NB4 (cell line): Measurements from ENCODE around the gene ADIPOR1.

Source experiments
- DNase-seq: peaks from one replicate; pipeline ENCODE4 v3.0.0; 2010; ENCODE audit warnings: low read depth
- H3K4me3 ChIP-seq: one replicate; pipeline ENCODE4 v1.5.1; 2011; ENCODE audit warnings: mild to moderate bottlenecking, low read depth, low read length, moderate library complexity
- MYC ChIP-seq: IDR thresholded peaks from 2 replicates; pipeline ENCODE4 v1.6.1; 2011; ENCODE audit warnings: low read depth, low read length
- POLR2A ChIP-seq: IDR thresholded peaks from 2 replicates; pipeline ENCODE4 v1.6.1; 2011; ENCODE audit warnings: mild to moderate bottlenecking; ENCODE audit not compliant: insufficient read length; ENCODE audit errors: extremely low read depth
- TF ChIP-seq, protein P1 (sequence below): IDR thresholded peaks from one replicate; pipeline ENCODE4 v1.5.1; 2012; ENCODE audit warnings: low read depth, low read length
- TF ChIP-seq, protein P2 (sequence below): IDR thresholded peaks from 2 replicates; pipeline ENCODE4 v1.6.1; 2011; ENCODE audit warnings: low read depth, low read length

The ADIPOR1 gene

DNA sequence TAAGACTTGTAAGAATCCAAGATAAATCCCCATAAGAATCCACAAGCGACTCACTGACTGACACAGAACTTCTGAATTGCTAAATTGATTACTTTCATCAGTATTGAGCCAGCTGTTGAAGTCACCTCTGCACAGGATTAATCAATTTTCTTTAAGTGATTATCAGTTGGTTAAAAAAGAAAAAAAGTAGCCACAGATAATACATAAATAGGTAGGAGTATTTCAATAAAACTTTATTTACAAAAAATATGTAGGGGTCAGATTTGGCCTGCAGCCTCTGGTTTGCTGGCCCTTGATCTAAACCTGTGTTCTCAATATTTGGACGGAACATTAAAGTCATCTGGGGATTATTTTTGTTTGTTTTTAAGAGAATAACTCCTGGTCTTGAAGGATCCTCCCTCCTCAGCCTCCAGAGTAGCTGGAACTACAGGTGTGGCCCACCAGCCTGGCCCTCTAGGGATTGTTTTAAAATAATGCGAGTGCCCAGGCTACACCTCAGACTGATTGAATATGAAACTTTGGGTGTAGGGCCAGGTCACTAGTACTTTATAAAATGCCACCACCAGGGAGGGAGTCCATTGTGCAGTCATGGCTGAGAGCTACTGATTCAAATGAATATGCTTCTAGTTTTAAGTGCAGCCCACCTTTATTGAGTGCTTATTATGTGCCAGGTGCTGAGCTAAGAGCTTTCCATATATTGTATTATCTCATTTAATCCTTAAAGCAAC is 42.3 kb upstream of the ADIPOR1 start:
- DNase-seq = no peak
- no peak overlapping the region for H3K4me3 ChIP-seq
- TF ChIP-seq, protein P1, sequence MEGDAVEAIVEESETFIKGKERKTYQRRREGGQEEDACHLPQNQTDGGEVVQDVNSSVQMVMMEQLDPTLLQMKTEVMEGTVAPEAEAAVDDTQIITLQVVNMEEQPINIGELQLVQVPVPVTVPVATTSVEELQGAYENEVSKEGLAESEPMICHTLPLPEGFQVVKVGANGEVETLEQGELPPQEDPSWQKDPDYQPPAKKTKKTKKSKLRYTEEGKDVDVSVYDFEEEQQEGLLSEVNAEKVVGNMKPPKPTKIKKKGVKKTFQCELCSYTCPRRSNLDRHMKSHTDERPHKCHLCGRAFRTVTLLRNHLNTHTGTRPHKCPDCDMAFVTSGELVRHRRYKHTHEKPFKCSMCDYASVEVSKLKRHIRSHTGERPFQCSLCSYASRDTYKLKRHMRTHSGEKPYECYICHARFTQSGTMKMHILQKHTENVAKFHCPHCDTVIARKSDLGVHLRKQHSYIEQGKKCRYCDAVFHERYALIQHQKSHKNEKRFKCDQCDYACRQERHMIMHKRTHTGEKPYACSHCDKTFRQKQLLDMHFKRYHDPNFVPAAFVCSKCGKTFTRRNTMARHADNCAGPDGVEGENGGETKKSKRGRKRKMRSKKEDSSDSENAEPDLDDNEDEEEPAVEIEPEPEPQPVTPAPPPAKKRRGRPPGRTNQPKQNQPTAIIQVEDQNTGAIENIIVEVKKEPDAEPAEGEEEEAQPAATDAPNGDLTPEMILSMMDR = no peak
- no peak for TF ChIP-seq POLR2A
- TF ChIP-seq, protein P2, sequence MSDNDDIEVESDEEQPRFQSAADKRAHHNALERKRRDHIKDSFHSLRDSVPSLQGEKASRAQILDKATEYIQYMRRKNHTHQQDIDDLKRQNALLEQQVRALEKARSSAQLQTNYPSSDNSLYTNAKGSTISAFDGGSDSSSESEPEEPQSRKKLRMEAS = no peak
- TF ChIP-seq MYC = no peak

DNA sequence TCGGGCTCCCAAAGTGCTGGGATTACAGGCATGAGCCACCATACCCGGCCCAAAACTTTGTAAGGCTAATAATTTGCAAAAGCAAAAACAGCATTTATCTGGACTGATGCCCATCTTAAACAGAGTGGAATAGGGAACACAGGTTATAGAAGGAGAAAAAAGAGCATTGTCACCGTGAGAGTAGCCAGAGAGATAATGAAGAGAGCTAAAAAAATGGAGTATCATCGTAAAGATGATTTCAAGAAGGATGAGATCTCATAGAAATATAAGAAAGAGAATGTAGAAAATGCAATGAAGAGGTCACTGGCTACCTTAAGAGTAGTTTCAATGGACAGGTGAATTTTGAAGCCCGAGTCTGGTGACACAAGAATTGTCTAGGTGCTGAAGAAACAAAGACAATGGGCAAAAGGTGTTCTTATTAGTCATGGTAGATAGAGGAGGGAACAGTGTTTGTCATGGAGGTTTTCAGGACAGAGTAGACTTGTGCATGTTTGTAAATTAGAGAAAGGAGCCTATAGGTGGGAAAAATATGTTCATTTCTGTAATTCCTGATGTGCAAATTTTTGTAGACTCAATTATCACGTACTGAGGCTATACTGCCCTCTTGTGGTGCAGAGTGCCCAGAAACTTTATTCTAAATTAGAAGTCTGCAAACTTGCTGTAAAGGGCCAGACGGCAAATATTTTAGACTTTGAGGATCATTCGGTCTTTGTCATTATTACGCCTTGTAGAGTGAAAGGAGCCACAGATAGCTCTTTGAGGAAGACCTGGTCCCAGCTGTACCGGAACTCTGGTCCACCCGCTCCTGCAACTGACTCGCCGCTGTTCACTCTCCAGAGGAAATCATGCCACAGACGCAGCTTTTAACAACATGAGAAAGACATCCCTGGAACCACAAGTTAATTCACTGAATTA is 41.0 kb upstream of the ADIPOR1 start:
- H3K4me3 ChIP-seq = no peak overlapping the region
- DNase-seq = peak; percentile 74
- TF ChIP-seq, protein P1 = peak; percentile 74
- no peak for TF ChIP-seq POLR2A

DNA sequence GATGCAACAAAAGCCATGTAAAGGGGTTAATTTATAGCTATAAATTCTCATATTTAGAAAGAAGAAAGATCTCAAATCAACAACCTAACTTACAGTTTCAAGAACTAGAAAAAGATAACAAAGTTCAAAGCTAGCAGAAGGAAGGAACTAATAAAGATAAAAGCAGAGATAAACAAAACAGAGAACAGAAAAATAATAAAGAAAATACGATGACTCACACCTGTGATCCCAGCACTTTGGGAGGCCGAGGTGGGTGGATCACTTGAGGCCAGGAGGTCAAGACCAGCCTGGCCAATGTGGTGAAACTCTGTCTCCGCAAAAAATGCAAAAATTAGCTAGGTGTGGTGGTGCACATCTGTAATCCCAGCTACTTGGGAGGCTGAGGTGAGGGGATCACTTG is 36.6 kb upstream of the ADIPOR1 start:
- no peak for DNase-seq
- H3K4me3 ChIP-seq = no peak overlapping the region
- TF ChIP-seq, protein P2 = no peak

DNA sequence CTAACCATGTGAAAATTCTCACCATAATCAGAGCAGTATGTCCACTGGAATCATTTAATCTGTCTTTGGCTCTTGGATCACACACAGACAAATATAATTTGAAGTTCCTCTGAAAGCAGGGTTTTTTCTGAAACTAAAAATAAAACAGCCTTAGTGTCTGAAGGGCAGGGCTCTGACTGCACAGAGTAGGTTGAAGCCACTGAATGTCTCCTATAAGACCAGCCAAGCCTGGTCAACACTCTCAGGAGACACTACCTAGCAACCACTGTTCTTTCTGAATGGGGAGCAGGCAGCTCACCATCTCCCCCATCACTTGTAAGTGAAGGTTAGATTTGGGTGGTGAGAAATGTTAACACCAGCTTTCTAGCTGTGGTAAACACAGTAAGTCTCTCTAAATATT is 33.0 kb upstream of the ADIPOR1 start:
- DNase-seq = no peak
- H3K4me3 ChIP-seq = no peak overlapping the region
- TF ChIP-seq MYC = no peak
- no peak for TF ChIP-seq POLR2A
- TF ChIP-seq, protein P1 = no peak
- TF ChIP-seq, protein P2 = no peak

DNA sequence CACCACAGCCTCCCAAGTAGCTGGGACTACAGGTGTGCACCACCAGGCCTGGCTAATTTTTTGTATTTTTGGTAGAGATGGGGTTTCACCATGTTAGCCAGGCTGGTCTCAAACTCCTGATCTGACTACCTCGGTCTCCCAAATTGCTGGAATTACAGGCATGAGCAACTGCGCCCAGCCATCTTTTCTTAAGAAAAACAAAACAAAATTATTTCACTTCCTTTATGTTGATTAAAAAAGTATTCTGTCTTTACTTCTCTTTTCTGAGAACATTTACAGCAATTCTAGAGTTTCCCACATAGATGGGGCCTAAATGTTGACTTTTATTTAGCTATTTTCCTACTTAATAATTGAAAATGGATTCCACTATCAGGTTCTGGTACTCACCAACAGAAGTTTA is 31.8 kb upstream of the ADIPOR1 start:
- H3K4me3 ChIP-seq = no peak overlapping the region
- DNase-seq = no peak
- TF ChIP-seq MYC = no peak
- TF ChIP-seq, protein P2 = no peak
- TF ChIP-seq POLR2A = no peak
- TF ChIP-seq, protein P1 = no peak

DNA sequence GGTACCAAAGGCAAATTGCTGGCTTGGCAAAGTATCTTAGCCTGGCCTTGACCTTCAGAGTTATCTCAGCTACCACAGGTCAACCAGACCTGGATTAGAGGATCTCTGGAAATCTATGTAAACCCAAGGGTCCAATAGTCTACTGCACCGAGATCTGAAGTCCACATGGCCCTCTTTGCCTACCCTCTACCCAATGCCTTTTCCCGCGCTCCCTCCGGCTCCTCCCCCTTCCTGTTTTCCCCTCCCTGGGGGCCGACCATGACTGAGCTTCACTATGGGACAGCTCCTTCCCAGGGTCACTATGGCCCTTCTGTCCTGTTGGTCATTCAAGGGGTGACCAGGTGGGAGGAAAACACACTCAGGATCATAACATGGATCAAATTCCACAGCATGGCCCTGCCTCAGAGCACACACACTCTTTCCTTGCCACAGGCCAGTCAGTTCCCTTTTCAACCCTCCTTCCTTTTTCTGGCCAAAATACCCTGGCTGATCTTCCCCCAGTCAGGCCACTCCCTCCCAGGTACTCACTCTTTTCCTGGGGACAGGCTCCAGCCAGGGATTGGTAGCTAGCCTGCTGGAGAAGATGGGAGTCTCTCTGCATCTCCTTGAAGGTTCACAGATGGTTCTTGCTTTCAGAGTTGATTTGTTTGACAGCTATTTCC is 29.9 kb upstream of the ADIPOR1 start:
- no peak overlapping the region for H3K4me3 ChIP-seq
- DNase-seq = peak; percentile 19
- TF ChIP-seq POLR2A (no peak), MYC (no peak)
- TF ChIP-seq, protein P2 = no peak
- TF ChIP-seq, protein P1 = no peak
